RCC 7860 (cell line): ENCODE measurements around the gene MAGI1.

Experiments used
- DNase-seq: peaks from one replicate; pipeline ENCODE4 v3.0.0-alpha.2; 2015; ENCODE audit warnings: low spot score
- FAIRE-seq: peaks from 2 replicates; lab custom pipeline; 2012; peaks lifted over from hg19 to GRCh38; lab: Jason Lieb, UNC

Gene MAGI1

DNA sequence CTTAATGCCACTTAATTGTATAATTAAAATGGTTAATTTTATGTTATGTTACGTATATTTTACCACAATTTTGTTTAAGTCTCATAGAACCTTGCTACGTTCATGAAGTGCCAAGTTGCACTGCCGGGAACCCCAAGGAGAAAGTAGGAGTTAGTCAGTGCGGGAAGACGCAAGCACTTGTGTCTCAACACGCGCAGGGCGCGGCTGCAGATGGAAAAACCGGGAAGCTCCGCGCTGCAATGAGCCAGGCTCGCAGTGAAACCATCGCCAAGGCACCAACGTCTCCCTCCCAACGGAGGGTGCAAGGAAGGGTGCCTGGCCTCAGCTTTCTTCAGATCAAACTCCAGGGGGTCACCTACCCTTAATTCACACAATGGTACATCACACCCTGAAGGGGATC, 21.6 kb downstream of the MAGI1 start:
- FAIRE-seq (no peak), DNase-seq (no peak)

DNA sequence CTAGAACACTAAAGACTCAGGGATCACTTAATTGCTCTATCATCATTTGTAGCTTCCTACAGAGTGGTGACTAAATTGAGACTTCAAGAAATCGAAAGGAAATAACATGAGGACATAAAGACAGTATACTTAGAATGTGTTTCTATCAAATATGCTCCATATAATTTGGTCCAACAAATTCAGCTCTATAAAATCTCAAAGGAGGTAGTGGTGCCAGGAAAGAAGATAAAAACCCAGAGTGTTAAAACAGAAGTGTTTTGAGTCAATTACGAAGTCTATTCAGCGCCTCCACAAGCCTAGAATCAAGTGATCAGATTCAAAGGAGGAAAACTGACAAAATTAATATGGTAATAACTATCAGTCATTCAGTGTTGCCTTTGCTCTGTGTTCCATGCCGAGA, 22.9 kb downstream of the MAGI1 start:
- DNase-seq (no peak), FAIRE-seq (no peak)

DNA sequence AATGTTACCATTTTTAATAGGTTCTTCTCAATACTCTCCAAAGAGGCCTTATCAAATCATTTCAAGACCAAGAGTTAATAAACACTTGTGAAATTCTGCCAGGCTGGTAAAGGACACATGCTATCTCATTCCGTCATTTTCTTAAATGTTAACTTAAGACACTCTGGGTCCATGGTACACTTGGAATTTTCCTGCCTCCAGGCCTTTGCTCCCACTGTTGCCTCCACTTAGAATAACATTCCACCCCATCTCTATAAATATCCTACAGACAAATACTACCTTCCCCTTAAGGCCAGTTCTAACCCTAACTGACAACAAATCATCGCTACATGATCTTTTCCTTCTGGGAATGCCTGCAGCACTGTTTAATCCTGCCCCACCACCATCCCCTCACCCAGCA, 24.1 kb downstream of the MAGI1 start:
- no peak for DNase-seq
- FAIRE-seq = no peak

DNA sequence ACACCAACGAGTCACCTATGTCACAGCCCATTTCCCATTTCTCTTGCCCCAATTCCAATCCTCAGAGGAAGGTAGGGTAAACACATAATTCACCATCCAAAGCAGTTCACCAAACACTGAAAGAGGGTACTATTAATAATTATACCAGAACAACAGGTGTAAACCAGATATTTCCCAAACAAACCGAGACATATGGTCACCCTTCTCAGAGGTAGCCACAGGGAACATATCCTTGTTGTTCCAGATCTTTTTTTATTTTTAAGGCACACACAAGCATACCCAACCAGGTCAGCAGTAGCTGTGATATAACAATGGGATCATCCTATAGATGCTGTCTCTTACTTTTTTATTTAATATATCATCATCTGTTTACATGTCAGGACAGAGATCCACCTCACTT, 24.7 kb downstream of the MAGI1 start:
- DNase-seq = no peak
- no peak for FAIRE-seq

DNA sequence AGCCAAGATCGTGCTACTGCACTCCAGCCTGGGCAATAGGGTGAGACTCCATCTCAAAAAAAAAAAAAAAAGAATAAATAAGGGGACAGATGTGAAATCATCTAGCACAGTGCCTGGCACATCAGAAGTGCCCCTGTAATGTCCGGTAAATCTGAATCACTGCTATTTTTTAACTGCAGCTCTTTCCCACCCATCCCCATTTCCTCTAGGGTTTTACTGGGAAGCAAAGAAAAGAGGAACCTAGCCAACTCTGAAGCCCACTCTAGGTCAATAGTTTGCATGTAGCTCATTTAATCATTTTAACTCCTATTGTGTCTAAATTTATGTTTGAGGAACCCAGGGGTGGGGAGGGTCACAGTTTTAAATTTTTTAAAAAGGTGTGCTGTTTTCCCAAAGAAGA, 26.0 kb downstream of the MAGI1 start:
- FAIRE-seq = no peak
- DNase-seq = no peak

DNA sequence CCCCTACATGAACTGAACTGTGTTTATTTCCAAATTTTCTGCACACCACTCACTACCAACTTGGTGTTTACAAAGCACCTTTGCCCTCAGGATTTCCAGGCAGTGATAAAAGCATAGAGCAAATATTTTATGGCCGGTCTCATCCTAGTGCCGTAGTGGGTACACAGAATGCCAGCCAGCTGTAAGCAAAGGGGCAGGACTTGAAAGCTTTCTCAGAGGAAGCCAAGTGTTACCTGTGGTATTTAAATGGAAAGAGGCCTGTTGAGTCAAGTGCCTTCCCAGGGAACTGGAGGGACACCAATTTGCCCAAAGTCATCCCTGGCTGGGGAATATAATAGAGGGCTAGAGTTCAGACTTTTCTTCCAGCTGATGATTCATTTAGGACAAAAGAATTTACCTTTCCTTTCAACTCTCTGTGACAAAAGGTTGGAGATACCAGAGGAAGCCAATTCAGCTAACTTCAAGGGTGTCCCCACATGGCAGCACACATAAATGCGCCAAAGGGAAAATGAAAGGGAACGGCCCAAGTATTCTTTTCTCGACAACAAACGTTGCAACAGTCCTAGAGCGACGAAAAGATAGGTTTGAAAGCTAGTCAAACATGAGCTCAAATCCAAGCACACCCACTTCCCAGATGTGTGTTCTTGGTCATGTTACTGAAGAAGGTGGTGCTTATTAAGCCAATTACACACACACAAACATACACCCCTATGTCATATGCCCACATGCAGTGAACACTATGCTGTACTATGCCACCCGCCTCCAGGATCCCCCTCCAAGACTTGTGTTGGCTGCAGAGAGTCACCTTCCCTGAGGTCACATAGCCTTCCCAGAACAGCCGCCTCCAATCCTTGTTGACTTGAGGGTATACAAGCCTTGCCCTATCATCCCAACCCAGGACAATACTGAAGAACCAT, 27.7 kb downstream of the MAGI1 start:
- FAIRE-seq = no peak
- DNase-seq = no peak

DNA sequence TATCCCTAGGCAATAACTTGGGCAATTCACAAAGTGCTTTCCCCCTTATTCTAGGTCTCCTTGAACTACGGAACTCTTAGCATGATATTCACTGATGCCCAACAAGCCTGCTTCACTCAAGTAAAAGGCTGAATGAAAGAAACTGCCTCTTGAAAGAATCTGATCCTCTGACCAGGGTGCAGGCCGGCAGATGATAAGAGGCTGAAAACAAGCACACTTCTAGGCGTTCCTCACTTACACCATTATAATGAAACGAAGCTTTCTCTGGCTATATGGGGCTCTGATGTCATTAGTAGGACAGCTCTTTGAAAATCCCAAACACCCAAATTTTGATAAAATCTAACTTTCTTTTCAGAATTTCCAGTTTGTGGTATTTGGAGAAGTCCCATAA, 28.4 kb downstream of the MAGI1 start:
- FAIRE-seq (no peak), DNase-seq (no peak)

DNA sequence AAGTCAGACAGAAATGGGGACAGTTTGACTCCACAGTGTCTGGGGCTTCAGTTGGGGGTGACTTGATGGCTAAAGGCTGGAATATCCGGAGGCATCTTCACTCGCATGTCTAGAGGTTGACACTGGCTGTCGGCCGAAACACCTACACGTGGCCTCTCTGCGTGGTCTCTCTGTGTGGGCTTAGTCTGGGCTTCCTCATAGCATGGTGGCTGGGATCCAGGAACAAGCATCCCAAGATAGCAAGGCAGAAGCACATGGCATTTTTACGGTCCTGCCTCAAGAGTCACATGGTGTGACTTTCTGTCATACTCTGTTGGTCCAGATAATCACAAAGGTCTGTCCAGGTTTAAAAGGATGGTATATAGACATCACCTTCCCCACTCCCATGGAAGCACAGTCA, 34.5 kb downstream of the MAGI1 start:
- FAIRE-seq = no peak
- DNase-seq = no peak

DNA sequence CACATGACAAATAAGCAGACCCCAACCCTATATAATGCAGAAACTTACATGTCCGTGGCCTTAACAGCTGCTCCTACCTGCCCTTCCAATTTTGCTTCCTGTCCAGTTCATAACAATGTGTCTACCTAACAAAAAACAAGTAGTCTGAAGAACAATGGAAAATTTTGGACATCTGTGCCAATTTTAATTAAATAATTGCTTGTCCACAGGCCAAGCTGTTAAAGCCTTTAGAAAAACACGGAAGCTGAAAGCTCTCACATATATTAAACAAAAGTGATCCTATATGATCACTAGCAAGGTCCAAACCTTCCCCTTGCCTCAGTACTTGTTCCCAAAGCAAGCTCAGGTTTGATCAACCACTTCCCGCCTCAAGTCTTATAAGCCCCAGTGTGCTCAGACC, 37.1 kb downstream of the MAGI1 start:
- no peak for FAIRE-seq
- no peak for DNase-seq

DNA sequence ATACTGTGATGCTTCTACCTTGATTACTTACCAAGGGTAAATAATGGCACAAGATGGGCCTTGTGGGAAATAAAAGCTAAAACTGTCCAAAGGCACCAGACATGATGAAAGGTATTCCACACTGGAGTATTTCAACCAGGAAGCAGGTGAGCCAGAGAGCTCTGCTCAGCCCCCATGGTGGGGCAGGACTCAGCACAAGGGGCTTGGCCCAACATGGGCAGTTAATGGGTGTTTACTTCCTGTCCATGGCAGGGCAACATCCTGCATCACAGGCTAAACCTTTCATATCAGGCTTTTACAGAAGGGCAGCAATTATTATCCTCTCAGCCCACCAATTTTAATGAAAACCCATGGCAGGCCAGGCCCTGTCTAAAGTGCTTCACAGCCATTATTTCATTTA, 38.2 kb downstream of the MAGI1 start:
- FAIRE-seq = no peak
- DNase-seq = no peak

DNA sequence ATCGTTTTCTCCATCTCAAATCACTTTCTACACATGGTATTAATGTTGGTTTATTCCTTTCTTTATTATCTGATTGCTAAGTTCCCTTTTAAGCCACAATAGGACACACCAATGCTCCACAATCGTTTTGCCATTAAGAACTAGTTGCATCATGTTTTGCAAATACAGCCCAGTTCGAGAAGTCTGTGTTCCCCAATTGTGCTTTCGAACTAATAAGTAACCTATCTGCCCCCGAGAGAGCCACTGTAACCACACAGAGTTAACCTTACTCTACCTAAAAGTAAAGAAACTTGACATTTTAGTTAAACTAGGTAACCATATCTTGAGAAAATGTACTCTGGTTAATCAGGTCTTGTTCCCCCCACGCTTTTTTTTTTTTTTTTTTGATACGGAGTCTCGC, 39.1 kb downstream of the MAGI1 start:
- FAIRE-seq = peak; percentile 83

DNA sequence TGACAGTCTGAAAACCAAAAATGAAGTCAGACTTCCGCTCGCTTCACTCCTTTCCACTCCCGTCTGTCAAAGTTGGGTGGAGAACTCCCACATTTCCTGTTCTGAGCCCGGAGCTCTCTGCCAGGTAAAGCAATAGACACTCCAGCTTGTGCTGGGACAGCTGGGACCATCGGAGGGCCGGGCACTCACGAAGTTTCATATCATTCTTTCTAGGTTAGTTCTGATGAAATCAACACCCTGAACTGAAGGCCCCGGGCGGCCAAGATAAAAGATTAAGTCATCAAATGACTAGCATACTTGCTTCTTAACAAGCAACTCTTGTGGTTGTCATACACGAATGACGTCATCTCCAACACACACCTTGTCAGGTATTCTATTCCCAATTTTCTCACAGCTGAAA, 42.1 kb downstream of the MAGI1 start:
- DNase-seq = peak; percentile 26
- no peak for FAIRE-seq

More for the DNA sequence above, 39.1 kb downstream of the MAGI1 start:
- DNase-seq = peak; percentile 8

DNA sequence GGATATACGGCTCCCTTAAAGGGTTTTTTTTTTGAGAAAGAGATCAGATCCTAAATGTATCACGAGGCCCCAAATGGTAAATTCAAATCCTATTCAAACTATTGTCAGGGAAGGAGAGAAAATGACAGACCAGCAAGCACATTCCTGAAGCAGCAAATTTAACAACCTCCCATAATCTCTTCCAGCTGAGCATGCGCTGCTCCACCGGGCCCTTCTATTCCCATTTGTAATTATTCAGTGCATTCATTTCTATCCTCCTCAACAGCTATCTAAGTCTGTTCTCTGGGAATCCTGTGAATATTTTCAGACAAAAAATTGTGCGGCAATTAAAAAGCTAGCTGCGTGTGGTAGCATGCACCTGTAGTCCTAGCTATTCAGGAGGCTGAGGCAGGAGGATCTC, 43.2 kb downstream of the MAGI1 start:
- DNase-seq (no peak), FAIRE-seq (no peak)

DNA sequence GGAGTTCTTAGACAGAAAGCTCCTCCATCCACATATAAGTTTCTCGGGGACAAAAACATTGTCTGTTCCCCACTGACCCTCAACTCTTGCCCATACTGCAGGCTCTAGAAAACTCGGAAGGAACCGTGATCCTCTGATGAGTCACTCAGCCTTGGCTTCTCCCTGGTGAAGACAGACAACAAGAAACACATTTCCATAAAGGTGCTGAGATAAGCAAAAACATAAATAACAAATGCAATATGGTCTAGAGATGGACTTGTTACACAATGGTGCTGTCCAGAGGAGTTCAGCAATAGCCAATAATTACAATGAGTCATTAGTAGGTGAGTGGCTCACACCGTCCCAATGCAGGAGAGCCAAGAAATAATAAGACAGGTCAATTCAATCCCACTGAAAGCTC, 43.7 kb downstream of the MAGI1 start:
- no peak for DNase-seq
- no peak for FAIRE-seq

DNA sequence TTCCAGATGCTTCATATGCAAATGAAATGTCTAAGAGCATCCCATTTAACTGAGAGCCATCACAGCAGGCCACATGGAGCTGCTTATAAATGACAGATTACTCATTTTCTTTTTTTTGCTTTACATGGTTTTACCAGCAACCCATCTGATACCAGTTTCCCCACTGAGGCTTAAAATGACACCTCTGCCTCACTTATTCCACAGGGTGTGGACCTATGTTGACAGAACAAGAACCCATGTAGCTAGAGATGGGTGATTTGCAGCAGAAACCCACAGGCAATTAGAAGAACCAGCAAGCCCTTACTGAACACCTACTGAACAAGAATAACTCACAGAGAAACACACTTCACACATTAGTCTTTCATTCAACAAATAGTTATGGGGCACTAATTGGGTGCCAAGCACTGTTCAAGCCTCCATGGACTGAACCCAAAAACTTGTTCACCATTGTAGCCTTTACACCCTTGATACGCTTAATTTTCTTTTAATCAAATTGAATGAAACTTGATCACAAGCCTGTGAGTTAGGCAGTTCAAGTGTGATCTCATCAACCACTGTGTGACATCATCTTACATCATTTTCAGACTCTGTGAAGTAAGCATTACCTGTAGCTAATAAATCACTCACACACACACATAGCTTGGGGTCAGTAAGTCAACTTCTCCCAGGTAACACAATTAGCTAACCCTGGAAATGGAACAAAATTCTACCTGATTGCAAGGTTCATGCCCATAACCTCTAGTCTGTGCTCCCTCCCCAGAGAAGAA, 45.4 kb downstream of the MAGI1 start:
- no peak for FAIRE-seq
- no peak for DNase-seq

DNA sequence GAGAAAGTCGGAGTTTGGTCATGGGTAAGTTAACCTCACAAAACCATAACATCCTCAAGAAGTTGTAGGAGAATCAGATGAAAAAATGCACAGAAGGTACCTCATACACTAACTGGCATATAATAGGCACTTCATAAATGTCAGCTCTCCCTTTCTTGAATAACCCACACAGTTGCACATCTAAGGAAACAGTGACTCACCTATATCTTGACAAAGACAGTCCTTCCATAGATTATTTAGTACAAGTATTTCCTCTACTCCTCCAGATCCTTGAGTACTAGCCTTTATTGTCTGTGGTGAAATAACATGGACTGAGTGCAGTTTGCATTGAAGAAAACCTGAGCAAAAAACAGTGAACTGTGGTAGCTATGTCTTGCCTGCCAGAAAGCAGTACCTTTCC, 46.6 kb downstream of the MAGI1 start:
- FAIRE-seq (no peak), DNase-seq (no peak)

DNA sequence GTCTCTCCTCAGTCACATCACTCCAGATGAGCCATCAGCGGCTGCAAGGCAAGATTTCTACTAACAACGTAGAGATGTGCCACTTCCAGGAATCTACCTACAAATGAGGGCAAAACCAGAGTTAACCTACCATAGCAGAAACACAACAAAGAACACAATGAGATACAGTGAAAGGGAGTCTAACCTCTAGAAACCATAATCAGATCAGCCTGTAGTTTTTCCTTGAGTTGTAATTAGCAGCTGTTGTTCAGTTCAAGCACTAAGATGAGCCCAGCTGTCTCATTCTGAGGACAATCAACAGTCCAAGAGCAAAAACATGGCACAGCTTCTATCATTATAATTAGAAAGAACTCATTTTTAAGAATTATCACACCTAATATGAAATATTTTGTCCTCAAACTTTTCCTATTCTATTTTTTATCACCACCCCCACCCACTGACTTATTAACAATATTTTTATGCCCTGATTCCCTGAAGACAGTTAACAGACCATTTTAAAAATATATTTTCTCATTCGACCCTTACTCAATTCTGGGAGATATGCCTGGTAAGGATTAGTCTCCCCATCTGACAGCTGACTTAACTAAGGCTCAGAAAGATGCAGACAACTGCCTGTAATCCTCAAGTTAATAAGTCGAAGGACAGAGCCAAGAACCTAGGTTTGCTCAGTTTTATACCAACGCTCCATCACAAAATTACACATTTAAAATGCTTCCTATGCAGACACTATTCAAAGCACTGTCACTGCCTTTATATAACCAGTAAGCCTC, 50.1 kb downstream of the MAGI1 start:
- DNase-seq (no peak), FAIRE-seq (no peak)

DNA sequence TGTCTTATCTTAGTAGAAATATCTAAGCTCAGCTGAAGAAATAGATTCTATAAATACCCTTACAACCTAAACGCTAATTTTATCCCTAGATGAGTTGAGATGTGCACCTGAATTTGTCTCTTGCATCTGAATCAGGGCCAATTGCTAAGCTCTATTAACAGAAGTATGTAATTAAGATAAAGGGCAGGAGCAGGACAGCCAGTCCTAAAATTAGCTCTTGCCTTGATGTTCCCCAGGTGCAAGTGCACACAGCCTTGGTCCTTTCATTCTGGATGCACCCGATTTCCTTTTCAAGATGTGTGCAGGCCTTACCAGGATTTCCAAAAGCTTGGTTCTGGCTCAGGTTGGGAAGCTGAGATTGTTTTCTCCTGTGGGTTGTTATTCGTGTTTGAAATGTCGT, 52.4 kb downstream of the MAGI1 start:
- DNase-seq (no peak), FAIRE-seq (no peak)

DNA sequence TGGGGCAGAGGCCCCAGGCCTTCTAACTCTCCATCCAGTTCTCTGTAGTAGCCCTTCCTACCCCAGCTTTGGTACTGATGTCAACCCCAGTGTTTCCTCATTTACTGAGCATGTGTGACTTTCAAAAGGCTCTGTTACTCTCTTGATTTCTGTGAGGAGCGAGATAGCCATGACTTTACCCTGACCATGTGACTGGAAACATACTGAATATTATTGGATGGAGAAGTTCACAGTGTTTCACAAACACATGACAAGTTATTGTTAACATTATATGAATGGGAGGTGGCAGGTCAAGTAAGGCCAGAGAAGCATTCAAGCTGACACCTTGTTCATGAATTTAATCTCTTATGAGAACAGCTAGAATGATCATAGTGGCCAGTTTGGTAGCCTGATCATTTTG, 53.7 kb downstream of the MAGI1 start:
- no peak for FAIRE-seq
- no peak for DNase-seq

DNA sequence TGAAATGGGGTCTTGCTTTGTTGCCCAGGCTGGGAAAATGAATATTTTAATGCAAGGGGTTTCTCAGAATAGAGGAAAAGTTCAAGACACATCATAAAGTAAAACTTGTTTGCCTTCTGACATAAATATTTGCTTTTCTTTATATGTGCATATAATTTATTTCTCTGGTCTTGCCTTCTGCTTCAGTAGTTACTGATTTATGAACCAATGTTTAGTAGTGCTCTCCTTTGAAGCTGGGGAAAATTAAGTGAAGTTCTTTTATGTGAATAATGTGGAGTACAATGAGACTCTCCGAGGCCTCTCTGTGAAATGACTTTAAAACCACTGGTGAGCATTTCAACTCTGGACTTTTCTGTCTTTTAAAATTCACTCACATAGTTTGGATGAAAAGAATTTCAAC, 55.6 kb downstream of the MAGI1 start:
- FAIRE-seq (no peak), DNase-seq (no peak)

DNA sequence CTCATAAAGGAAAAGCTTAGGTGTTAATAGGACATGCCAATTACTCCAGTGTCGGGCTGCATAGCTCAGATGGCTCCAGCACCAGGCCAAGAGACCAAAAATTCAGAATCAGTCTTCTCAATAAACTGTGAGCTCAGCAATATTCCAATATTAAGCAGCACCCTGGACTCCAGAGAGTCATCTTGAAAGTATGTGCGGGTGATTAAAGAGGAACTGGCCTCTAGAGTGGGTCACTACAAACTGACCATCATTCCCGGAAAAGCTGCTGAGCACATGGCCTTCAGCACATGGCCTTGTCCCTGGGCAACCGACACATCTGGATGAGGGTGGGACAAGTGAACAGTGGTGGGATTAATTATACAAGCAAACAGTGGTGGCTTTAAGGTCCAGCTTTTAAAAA, 59.0 kb downstream of the MAGI1 start:
- DNase-seq (no peak), FAIRE-seq (no peak)

DNA sequence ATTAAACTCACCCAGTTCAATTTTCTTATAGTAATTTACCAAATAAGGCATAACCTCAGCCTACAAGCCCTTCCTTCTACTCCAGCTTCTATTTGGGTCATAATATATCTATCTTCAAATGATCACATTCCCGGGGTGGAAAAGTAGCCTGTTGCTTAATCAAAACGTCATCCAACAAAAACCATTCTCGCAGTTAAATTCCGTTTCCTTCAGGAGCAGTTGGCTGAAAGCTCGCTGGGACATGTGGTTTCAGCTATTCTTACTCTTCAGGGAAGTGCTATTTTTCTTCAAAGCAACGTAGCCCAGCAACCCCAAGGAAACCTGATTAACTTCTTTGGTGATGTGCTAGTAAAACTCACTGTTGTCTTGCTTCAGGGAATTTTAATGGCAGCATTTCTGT, 59.6 kb downstream of the MAGI1 start:
- no peak for FAIRE-seq
- no peak for DNase-seq
